GM13977 (cell line): ENCODE measurements around the gene PES1.

ENCODE experiments used
- DNase-seq: peaks from one replicate; pipeline ENCODE4 v3.0.0; 2012; ENCODE audit warnings: low spot score
- in situ Hi-C: fragments of 300-500 bp; cut with MboI; formaldehyde crosslinking; loops from one replicate; pipeline ENCODE4 v1.12.0; 2022; ENCODE audit warnings: low sequenced_read_pairs, low pct_unique_long_range_greater_than_20kb, mixed read lengths, inconsistent platforms; ENCODE audit not compliant: unreplicated experiment
- TF ChIP-seq, protein P1 (sequence below): IDR thresholded peaks from 2 replicates; pipeline ENCODE4 v1.5.1; 2012; ENCODE audit warnings: mild to moderate bottlenecking, control low read depth; ENCODE audit not compliant: insufficient read depth; ENCODE audit errors: extremely low read depth, missing control alignments

PES1 gene

DNA sequence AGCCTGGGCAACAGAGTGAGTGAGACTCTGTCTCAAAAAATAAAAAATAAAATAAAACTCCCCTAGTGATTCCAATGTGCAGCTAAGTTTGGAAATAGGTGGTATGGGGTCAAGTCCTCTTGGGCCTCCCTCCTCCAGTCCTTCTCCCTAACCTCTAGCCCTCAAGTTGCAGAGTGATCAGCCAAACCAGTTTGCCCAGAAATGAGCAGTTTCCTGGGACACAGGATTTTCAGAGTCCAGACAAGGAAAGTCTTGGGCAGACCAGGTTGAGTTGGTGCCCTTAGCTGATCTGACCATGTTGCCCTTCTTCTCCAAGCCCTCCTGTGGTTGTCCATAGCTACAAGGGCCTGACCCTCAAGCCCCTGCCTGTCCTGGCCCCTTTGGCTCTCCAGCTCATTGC, 23.2 kb upstream of the PES1 start:
- TF ChIP-seq, protein P1, sequence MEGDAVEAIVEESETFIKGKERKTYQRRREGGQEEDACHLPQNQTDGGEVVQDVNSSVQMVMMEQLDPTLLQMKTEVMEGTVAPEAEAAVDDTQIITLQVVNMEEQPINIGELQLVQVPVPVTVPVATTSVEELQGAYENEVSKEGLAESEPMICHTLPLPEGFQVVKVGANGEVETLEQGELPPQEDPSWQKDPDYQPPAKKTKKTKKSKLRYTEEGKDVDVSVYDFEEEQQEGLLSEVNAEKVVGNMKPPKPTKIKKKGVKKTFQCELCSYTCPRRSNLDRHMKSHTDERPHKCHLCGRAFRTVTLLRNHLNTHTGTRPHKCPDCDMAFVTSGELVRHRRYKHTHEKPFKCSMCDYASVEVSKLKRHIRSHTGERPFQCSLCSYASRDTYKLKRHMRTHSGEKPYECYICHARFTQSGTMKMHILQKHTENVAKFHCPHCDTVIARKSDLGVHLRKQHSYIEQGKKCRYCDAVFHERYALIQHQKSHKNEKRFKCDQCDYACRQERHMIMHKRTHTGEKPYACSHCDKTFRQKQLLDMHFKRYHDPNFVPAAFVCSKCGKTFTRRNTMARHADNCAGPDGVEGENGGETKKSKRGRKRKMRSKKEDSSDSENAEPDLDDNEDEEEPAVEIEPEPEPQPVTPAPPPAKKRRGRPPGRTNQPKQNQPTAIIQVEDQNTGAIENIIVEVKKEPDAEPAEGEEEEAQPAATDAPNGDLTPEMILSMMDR, result no peak
- in situ Hi-C loops, result no loop called here
- no peak for DNase-seq

- in situ Hi-C loops, result no loop called here
- DNase-seq, result no peak
- TF ChIP-seq, protein P1, result no peak
Observed at GRCh38 chr22:30614268-30614667, 22.6 kb upstream of the PES1 start.

GRCh38 chr22:30612789-30613188, 21.1 kb upstream of the PES1 start:
- no peak for DNase-seq
- TF ChIP-seq, protein P1, result no peak
- in situ Hi-C loops, result no loop called here

DNA sequence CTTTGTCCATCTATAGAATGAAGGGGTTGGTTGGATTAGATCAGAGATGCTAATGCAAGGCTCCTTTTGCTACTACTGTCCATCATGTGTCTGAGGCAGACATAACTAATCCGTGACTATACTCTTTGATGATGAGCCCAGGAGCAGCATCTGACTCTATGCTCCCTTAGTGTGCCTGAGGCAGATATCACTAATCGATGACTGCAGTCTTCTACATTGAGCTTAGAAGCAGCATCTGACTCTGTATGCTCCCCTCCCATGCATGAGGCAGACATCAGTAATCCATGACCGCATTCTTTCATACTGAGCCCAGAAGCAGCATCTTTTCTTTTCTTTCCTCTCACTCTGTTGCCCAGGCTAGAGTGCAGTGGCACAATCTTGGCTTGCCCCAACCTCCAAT, 19.5 kb upstream of the PES1 start:
- no peak for DNase-seq
- in situ Hi-C loops, result no loop called here
- TF ChIP-seq, protein P1, result no peak

DNA sequence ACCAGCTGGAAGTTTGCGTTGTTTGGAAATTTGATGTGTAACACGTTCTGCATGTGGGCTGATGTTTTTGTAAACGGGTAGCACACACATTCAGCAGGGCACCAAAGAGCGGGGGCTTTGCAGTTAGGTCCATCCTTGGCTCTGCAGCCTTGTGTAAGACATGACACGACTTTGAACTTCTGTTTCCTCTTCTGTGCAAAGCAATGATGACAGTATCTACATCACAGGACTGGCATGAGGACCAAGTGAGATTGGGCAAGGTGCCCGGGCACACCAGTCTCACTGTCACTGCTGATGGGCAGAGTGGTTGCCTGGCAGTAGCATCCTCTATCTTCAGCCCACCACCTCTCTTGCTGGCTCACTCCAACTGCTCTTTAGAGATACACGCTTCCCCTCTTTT, 18.6 kb upstream of the PES1 start:
- in situ Hi-C loops, result no loop called here
- no peak for DNase-seq
- TF ChIP-seq, protein P1, result no peak

DNA sequence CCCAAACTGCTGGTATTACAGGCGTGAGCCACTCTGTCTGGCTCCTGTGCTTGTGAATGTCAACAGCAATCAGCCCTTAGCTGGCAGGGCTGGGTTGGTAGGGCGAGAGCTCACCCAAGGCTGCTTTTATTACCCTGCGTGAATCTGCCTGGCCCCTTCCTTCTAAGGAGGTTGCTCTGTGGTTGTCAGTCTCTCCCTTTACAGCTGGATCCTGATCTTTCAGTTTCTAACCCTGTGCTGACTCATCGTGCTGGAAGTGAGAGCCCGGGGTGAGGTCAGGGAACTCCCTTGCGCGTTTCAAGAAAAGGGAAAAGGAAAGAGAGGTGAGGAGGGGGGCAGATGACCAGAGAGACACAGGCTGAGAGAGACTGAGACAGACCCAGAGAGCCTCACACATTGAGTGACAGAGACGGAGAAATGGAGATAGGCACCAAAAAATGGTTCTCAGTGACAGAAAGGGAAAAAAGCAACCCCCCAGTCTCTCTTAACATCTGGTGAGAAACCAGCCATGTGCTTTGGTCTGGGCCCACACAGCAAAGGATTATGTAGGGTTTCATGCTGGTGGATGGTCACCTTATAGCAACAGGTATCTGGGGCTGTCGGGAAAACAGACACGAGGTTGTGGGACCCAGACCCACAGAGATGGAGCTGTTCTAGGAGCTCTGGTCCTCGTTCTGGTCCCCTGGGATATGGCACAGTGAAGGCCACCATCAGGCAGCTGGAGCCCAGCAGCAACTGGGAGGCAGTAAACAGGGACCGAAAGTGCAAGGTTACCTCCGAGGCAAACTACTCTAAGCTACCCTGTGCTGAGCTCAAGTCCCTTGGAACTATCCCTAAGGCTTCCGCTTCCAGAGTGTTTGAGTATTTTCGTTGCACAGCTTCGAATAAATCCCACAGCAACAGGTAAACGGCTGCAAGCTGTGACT, 17.8 kb upstream of the PES1 start:
- in situ Hi-C loops, result no loop called here
- TF ChIP-seq, protein P1, result no peak
- DNase-seq, result peak; percentile 58
